GM12872 (cell line): ENCODE measurements around the gene SEMA3A.

ENCODE experiments used
- TF ChIP-seq, protein P1 (sequence below): IDR thresholded peaks from 3 replicates; pipeline ENCODE4 v1.5.1; 2011; ENCODE audit warnings: low read depth, mild to moderate bottlenecking, low read length, moderate library complexity; ENCODE audit not compliant: insufficient read depth

SEMA3A gene

DNA sequence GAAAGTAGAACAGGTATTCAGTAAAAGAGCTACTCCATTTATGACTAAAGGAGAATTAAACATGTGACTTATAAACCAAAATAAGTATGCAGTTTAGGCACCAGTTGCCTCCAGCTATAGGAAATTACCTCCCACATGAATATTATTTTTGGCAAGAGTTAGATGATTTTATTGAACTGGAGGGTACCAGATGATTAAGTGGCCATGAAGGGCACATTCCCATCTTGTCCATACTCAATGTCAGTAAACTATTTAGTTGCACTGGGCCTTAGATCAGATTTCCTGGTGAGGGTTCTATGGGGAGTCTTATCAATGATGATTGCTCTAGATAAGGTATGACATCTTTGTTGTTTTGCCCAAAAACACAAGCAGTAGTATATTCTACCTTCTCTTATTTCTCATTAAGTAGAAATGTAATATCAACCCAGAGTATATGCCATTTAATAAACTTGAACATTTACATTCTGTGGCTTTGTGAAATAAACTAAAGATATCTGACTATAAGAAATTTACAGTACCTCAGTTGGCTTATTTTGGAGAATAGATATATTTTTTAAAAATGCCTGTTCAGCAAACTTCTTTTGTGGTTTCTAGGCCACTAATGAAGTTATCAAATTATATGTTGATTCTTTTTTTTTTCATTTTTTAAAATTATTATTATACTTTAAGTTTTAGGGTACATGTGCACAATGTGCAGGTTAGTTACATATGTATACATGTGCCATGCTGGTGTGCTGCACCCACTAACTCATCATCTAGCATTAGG is 145.3 kb downstream of the SEMA3A start:
- TF ChIP-seq, protein P1, sequence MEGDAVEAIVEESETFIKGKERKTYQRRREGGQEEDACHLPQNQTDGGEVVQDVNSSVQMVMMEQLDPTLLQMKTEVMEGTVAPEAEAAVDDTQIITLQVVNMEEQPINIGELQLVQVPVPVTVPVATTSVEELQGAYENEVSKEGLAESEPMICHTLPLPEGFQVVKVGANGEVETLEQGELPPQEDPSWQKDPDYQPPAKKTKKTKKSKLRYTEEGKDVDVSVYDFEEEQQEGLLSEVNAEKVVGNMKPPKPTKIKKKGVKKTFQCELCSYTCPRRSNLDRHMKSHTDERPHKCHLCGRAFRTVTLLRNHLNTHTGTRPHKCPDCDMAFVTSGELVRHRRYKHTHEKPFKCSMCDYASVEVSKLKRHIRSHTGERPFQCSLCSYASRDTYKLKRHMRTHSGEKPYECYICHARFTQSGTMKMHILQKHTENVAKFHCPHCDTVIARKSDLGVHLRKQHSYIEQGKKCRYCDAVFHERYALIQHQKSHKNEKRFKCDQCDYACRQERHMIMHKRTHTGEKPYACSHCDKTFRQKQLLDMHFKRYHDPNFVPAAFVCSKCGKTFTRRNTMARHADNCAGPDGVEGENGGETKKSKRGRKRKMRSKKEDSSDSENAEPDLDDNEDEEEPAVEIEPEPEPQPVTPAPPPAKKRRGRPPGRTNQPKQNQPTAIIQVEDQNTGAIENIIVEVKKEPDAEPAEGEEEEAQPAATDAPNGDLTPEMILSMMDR, result no peak

GRCh38 chr7:84047085-84047484 is 147.5 kb downstream of the SEMA3A start:
- TF ChIP-seq, protein P1, result no peak

- TF ChIP-seq, protein P1, result no peak
Measured at GRCh38 chr7:84044834-84045233, 149.8 kb downstream of the SEMA3A start.

- TF ChIP-seq, protein P1, result no peak
Measured at GRCh38 chr7:84043661-84044191, 150.9 kb downstream of the SEMA3A start.

GRCh38 chr7:84042110-84042539 is 152.5 kb downstream of the SEMA3A start:
- TF ChIP-seq, protein P1, result no peak

GRCh38 chr7:84041649-84042048 is 152.9 kb downstream of the SEMA3A start:
- TF ChIP-seq, protein P1, result no peak

DNA sequence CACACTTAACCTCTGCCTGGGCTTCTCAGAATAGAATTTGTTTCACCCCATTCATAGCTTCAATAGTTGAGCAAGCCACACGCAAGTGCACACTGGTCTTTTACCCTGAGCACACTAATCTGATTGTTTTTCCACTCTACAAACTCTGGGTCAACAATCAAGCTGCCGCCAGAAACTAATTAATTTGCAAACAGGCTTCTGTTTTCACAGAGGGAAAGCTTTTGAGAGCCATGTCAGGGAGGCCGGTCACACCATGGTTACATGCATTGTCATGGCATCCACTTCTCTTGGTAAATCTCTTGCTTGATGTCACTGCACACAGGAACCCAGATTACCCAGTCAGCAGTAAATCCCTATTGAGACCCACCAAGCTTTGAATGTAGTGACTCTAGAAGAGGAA is 154.2 kb downstream of the SEMA3A start:
- TF ChIP-seq, protein P1, result no peak
